ENCODE data around the gene UBE2G2. TPM values are rescaled to one million over a fixed set of nuclear protein-coding genes. Genes with fewer than 3 reads are reported as not detected.

Gene UBE2G2
- total RNA-seq, 1 experiment from 2014 or later: 212 TPM

DNA sequence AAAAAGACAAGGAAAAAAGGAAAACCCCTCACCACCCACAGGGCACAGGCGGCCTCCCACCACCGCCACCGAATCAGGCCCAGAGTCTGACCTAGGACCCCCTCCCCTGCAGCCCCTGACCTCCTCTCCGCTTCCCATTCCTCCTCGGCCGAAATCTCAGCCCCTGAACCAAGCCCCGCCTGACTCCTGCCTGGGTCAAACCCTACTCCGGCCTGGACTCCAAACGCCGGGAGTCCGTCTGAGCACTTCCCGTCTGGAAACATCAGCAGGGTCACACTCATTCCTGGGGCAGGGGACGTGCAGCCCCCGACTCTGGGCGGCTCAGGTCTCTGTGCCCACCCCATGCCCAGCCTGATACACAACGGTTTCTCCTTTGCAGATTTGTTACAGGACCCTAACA is 42.6 kb upstream of the UBE2G2 start:
- no peak overlapping the region for H3K27ac ChIP-seq (ENCODE audit: low read depth, low read length, poor library complexity, severe bottlenecking)
- TF ChIP-seq EZH2 (IDR thresholded peaks at IDR 0.05; ENCODE audit: borderline replicate concordance, low read depth, low read length, poor library complexity, severe bottlenecking): no peak
- TF ChIP-seq, protein P1, sequence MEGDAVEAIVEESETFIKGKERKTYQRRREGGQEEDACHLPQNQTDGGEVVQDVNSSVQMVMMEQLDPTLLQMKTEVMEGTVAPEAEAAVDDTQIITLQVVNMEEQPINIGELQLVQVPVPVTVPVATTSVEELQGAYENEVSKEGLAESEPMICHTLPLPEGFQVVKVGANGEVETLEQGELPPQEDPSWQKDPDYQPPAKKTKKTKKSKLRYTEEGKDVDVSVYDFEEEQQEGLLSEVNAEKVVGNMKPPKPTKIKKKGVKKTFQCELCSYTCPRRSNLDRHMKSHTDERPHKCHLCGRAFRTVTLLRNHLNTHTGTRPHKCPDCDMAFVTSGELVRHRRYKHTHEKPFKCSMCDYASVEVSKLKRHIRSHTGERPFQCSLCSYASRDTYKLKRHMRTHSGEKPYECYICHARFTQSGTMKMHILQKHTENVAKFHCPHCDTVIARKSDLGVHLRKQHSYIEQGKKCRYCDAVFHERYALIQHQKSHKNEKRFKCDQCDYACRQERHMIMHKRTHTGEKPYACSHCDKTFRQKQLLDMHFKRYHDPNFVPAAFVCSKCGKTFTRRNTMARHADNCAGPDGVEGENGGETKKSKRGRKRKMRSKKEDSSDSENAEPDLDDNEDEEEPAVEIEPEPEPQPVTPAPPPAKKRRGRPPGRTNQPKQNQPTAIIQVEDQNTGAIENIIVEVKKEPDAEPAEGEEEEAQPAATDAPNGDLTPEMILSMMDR (conservative IDR thresholded peaks at IDR 0.05; ENCODE audit: low read depth, low read length): no peak
- H3K4me3 ChIP-seq (ENCODE audit: low read depth, low read length, poor library complexity, severe bottlenecking): no peak overlapping the region
- no peaks in the 10 kb centered on the region for H3K9me3 ChIP-seq (ENCODE audit: low read depth, low read length, poor library complexity, severe bottlenecking)
- no peak for DNase-seq (ENCODE audit: low spot score)
- peaks cover 10% of the 10 kb centered on the region for H3K4me1 ChIP-seq (ENCODE audit: insufficient read depth, low read length, poor library complexity, severe bottlenecking)
- no TSS peak for BruUV-seq (replicated peaks)
- POLR2A ChIA-PET (ENCODE audit: low non-redundant PET): no interaction called here
- intact Hi-C loops (cut with micrococcal nuclease; ENCODE audit: unreplicated experiment): no loop called here
- CTCF ChIA-PET: no interaction called here
- peaks cover 6% of the 10 kb centered on the region for H3K36me3 ChIP-seq (ENCODE audit: insufficient read depth, low read length, poor library complexity, severe bottlenecking)
- no peaks in the 10 kb centered on the region for H3K27me3 ChIP-seq (replicated peaks; ENCODE audit: insufficient read depth, low read depth, low read length, poor library complexity)

DNA sequence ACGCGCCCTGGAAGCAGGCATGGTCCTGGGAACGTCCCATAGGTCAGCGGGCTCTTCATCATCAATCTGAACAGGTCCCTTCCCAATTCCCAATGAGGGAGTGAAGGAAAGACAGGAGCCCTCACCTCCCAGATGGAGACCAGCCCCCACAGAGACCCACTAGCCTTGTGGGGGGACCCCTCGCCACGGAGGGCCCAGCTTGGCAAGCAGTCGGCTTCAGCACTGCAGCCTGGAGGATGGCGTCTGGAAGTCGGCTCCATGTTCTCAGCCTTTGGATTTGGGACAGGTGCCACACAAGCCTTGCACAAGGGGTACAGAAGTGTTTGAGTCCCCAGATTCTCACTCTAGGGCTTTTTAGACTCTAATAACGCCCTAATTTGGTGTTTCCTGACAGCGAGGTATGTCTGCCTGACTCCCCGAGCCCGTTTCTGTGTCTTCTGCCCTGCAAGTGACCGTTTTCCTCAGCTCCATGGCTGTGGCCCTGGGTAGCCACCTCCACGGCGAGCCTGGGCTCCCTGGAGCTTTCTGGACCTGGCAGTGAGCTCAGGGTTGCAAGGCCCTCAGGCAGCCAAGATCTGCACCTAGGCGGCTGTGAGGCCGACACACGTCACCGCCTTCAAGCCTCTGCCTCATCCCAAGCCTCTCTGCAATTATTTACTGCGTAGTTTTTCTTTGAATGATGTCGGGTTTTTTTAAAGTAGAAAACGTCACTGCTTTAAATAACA is 41.3 kb upstream of the UBE2G2 start:
- Histone ChIP-seq H3K27ac (ENCODE audit: low read depth, low read length, poor library complexity, severe bottlenecking) (no peak overlapping the region), H3K9me3 (ENCODE audit: low read depth, low read length, poor library complexity, severe bottlenecking) (no peaks in the 10 kb centered on the region), H3K4me1 (ENCODE audit: insufficient read depth, low read length, poor library complexity, severe bottlenecking) (peaks cover 10% of the 10 kb centered on the region), H3K27me3 (replicated peaks; ENCODE audit: insufficient read depth, low read depth, low read length, poor library complexity) (no peaks in the 10 kb centered on the region), H3K4me3 (ENCODE audit: low read depth, low read length, poor library complexity, severe bottlenecking) (no peak overlapping the region), H3K36me3 (ENCODE audit: insufficient read depth, low read length, poor library complexity, severe bottlenecking) (no peaks in the 10 kb centered on the region)
- DNase-seq (ENCODE audit: low spot score): no peak
- CTCF ChIA-PET: no interaction called here
- no peak for TF ChIP-seq EZH2 (IDR thresholded peaks at IDR 0.05; ENCODE audit: borderline replicate concordance, low read depth, low read length, poor library complexity, severe bottlenecking)
- TF ChIP-seq, protein P1 (conservative IDR thresholded peaks at IDR 0.05; ENCODE audit: low read depth, low read length): no peak
- no TSS peak for BruUV-seq (replicated peaks)
- intact Hi-C loops (cut with micrococcal nuclease; ENCODE audit: unreplicated experiment): no loop called here
- POLR2A ChIA-PET (ENCODE audit: low non-redundant PET): no interaction called here

DNA sequence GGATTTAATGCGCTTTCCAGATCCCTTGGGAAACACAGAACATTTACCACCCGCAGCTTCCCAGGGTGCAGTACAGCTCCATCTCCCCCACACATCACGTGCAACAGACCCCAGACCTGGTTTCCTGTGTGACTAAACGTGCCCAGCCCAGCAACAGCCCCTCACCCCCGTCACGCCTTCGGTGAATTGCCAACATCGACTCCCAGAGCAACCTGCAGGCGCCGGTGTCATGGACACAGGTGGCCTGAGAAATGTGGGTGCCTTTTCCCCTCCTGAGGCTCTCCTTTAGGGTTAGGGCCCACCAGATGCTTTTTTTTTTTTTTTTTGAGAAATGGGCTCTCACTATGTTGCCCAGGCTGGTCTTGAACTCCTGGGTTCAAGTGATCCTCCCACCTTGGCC is 40.5 kb upstream of the UBE2G2 start:
- no TSS peak for BruUV-seq (replicated peaks)
- no peak for DNase-seq (ENCODE audit: low spot score)
- Histone ChIP-seq H3K36me3 (ENCODE audit: insufficient read depth, low read length, poor library complexity, severe bottlenecking) (no peaks in the 10 kb centered on the region), H3K9me3 (ENCODE audit: low read depth, low read length, poor library complexity, severe bottlenecking) (no peaks in the 10 kb centered on the region), H3K4me3 (ENCODE audit: low read depth, low read length, poor library complexity, severe bottlenecking) (no peak overlapping the region), H3K27ac (ENCODE audit: low read depth, low read length, poor library complexity, severe bottlenecking) (no peak overlapping the region), H3K27me3 (replicated peaks; ENCODE audit: insufficient read depth, low read depth, low read length, poor library complexity) (no peaks in the 10 kb centered on the region), H3K4me1 (ENCODE audit: insufficient read depth, low read length, poor library complexity, severe bottlenecking) (peaks cover 10% of the 10 kb centered on the region)
- no peak for TF ChIP-seq EZH2 (IDR thresholded peaks at IDR 0.05; ENCODE audit: borderline replicate concordance, low read depth, low read length, poor library complexity, severe bottlenecking)
- TF ChIP-seq, protein P1 (conservative IDR thresholded peaks at IDR 0.05; ENCODE audit: low read depth, low read length): no peak
- intact Hi-C loops (cut with micrococcal nuclease; ENCODE audit: unreplicated experiment): no loop called here
- ChIA-PET POLR2A (ENCODE audit: low non-redundant PET) (no interaction called here), CTCF (no interaction called here)

Measured in A673 (cell line).